ENCODE measurements around the gene SLC16A10.

GRCh38 chr6:111221804-111222203 lies 134.5 kb downstream of the SLC16A10 start:
- no peak for TF ChIP-seq POLR2A (IDR thresholded peaks at IDR 0.05)
- TF ChIP-seq, protein P1, sequence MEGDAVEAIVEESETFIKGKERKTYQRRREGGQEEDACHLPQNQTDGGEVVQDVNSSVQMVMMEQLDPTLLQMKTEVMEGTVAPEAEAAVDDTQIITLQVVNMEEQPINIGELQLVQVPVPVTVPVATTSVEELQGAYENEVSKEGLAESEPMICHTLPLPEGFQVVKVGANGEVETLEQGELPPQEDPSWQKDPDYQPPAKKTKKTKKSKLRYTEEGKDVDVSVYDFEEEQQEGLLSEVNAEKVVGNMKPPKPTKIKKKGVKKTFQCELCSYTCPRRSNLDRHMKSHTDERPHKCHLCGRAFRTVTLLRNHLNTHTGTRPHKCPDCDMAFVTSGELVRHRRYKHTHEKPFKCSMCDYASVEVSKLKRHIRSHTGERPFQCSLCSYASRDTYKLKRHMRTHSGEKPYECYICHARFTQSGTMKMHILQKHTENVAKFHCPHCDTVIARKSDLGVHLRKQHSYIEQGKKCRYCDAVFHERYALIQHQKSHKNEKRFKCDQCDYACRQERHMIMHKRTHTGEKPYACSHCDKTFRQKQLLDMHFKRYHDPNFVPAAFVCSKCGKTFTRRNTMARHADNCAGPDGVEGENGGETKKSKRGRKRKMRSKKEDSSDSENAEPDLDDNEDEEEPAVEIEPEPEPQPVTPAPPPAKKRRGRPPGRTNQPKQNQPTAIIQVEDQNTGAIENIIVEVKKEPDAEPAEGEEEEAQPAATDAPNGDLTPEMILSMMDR (IDR thresholded peaks at IDR 0.05): no peak
- no peak for TF ChIP-seq EP300 (IDR thresholded peaks at IDR 0.05; ENCODE audit: low read depth)
